Left ventricle myocardium inferior (tissue), 1 donor: ENCODE data around the gene TMOD2. TPM values are rescaled to one million over a fixed set of nuclear protein-coding genes. Genes with fewer than 3 reads are reported as not detected.

Source experiments
- DNase-seq: peaks from one replicate; pipeline ENCODE4 v3.0.0-alpha.2; 2020
- H3K27ac ChIP-seq: fragments of 200-600 bp; replicated peaks from 2 replicates; pipeline ENCODE4 v1.8.0; 2021
- H3K27me3 ChIP-seq: fragments of 200-600 bp; 2 replicates; pipeline ENCODE4 v1.8.0; 2021; ENCODE audit warnings: low read depth
- H3K36me3 ChIP-seq: fragments of 200-600 bp; 2 replicates; pipeline ENCODE4 v1.8.0; 2021
- H3K4me1 ChIP-seq: fragments of 200-600 bp; 2 replicates; pipeline ENCODE4 v1.8.0; 2021
- H3K4me3 ChIP-seq: fragments of 200-600 bp; 2 replicates; pipeline ENCODE4 v1.8.0; 2021; ENCODE audit warnings: mild to moderate bottlenecking, moderate library complexity
- H3K9me3 ChIP-seq: fragments of 200-600 bp; replicated peaks from 2 replicates; pipeline ENCODE4 v1.8.0; 2021
- CTCF ChIP-seq: fragments of 200-600 bp; IDR thresholded peaks from 2 replicates; pipeline ENCODE4 v1.8.0; 2021; ENCODE audit warnings: antibody characterized with exemption, mild to moderate bottlenecking, borderline replicate concordance
- intact Hi-C: fragments of 100-400 bp; cut with micrococcal nuclease; formaldehyde crosslinking; loops from one replicate; pipeline ENCODE4 v1.11.0; 2022
- total RNA-seq: library from RNA; stranded (reverse); fragmentation: NEBNext Ultra II Directional; extraction: Animal tissue kit (Norgen Biotek cat#: 25700); gene quantifications from one replicate; pipeline ENCODE4 v1.2.1, GENCODE V29; 2021
- donor health status: DM: no; HTN: yes; CAD: no; lungs with severe emphysema.

TMOD2 gene
- total RNA-seq, 1 donor from 2014 or later = 5.1 TPM

GRCh38 chr15:51864408-51865056, 113.1 kb downstream of the TMOD2 start:
- no peak overlapping the region for H3K27ac ChIP-seq
- H3K36me3 ChIP-seq = peaks cover 45% of the 10 kb centered on the region
- intact Hi-C loops = no loop called here
- H3K9me3 ChIP-seq = no peaks in the 10 kb centered on the region
- DNase-seq = no peak
- peaks cover 28% of the 10 kb centered on the region for H3K4me1 ChIP-seq
- H3K4me3 ChIP-seq = no peak overlapping the region
- no peaks in the 10 kb centered on the region for H3K27me3 ChIP-seq
- no peak for TF ChIP-seq CTCF

- no peak overlapping the region for H3K27ac ChIP-seq
- no peaks in the 10 kb centered on the region for H3K27me3 ChIP-seq
- DNase-seq = no peak
- H3K9me3 ChIP-seq = peaks cover 3% of the 10 kb centered on the region
- TF ChIP-seq CTCF = no peak
- intact Hi-C loops = no loop called here
- H3K36me3 ChIP-seq = peaks cover 53% of the 10 kb centered on the region
- H3K4me1 ChIP-seq = peaks cover 28% of the 10 kb centered on the region
- H3K4me3 ChIP-seq = no peak overlapping the region
These were observed 113.9 kb downstream of the TMOD2 start for GRCh38 chr15:51865317-51865716.

Other genes starting within 250 kb of the TMOD2 start
- 7.4 TPM for gene DMXL2, start 128.8 kb upstream of the TMOD2 start, total RNA-seq
- gene SCG3, start 70.1 kb upstream of the TMOD2 start, total RNA-seq = not detected
- gene LYSMD2, start 13.9 kb upstream of the TMOD2 start, total RNA-seq = 4.2 TPM
- 30.9 TPM for gene TMOD3, start 78.1 kb downstream of the TMOD2 start, total RNA-seq
- 9.7 TPM for gene LEO1, start 220.2 kb downstream of the TMOD2 start, total RNA-seq